Measurements from ENCODE around the gene HIC1.
A peak's percentile ranks its signal among the peaks of the same experiment; 100 is the strongest.

HIC1 gene

DNA sequence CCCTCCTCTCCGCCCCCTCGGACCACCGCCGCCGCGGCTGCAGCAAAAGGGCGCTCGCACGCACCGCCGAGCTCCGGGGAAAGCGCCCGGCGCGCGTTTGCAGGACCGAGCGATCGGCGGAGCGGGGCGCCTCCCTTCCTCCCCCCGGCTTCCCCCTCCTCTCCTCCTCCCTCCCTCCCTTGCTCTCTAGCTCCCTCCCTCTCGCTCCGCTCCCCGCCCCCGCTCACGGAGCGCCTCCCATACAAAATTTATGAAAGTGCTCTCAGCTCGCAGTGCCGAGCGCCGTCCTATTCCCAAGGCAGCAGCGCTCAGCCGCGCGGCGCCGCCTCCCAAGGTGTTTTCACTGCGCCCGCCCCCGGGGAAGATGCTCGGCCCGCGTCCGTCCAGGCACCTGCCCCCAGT, 29.7 kb upstream of the HIC1 start, which contains the start of gene RTN4RL1:
Gene RTN4RL1, minus strand, starts transcription at position 115 of the 402 bp plus-strand sequence. CDS start 469 bp downstream, outside the sequence.
- DNase-seq, result no peak

DNA sequence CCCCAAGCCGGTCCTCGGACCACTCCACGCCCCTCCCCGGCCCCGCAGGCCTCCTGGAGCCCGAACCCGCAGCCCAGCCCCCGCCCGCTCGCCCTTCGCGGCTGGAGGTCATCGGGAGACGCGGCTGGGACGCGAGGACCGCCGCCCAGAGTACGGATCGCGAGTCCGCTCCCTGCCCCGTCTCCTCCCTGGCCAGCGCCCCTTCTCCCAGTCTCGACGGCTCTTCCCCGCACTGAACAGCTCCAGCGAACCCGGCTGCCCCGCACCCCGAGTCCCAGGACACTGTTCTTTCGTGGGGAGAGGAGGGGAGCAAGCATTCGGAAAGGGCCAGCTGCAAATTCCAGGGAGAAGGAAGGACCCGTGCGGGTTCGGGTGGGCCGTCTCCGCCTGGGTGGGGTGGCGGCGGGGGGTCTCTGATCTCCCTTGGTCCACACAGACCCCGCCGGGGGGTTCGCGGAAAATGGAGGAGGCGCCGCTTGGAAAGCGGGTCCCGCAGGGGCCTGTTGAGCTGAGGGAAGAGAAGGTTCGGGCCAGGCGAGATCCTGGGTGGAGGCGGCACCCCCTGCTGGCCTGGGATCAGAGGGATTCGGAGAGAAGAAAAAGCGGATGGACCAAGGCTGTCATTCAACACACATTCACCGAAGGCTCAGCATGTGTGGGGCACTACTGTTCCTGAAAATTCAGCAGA, 29.1 kb upstream of the HIC1 start:
- no peak for DNase-seq

DNA sequence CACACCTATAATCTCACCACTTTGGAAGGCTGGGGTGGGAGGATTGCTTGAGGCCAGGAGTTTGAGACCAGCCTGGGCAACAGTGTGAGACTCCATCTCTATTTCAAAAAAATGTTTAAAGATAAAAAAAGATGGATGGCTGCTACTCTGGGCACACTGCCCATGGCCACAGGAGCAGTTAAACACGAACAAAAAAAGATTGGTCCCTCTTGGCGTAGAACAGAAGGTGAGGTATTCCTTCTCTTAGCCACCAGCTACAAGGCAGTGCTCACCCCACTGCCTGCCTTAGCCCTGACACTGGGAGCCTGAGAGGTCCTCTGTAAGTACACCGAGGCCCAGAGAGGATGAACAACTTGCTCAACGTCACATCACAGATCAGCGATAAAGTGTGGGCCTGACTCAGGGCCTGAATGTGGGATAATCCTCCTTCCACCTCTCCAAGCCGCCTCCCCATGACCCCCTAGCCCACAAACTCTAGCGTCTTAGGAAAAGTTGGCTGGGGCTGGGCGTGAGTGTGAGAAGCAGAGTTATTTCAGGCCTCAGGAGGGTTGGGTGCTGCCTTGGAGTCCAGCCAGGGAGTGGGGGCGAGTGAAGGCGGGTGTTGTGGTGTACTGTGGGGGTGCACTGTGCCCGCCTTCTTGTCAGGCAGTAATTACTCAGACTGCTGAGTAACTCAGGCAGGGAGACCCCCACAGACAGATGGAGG, 27.2 kb upstream of the HIC1 start:
- DNase-seq, result no peak

DNA sequence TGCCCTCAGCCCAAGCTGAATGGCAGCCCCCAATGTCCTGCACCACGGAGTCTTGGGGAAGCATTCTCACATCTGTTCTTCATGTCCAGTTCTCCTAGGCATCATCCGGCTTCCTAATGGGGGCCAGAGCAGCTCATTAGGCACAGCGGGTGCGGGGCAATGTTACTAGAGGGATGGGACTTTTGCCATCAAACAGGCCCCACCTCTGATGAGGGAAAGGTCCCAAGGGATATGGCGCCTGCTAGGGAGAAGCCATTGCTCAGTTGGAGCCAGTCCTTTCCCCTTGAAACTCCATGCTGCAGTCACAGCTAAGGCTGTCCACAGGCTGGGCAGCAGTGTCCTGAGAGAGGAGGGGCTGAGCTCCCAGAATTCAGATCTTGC, 26.7 kb upstream of the HIC1 start:
- no peak for DNase-seq

DNA sequence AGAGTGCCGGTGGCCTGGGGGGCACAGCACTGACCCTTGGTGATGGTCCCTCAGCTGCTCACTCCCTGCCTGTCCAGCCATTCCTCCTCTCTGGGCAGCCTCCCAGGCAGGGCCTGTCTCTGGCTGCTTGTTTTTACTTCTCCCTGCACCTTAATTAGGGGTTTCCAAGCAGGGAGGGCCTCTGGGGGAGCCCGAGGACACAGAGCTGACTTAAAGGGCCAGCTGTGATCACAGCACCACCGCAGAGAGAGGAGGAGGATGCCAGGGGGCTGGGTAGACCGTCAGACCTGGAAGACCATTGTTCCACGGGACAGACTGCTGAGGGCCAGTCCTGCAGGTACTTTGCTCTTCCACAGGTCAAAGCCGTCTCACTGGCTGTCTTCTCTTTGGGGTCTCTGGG, 26.2 kb upstream of the HIC1 start:
- no peak for DNase-seq

DNA sequence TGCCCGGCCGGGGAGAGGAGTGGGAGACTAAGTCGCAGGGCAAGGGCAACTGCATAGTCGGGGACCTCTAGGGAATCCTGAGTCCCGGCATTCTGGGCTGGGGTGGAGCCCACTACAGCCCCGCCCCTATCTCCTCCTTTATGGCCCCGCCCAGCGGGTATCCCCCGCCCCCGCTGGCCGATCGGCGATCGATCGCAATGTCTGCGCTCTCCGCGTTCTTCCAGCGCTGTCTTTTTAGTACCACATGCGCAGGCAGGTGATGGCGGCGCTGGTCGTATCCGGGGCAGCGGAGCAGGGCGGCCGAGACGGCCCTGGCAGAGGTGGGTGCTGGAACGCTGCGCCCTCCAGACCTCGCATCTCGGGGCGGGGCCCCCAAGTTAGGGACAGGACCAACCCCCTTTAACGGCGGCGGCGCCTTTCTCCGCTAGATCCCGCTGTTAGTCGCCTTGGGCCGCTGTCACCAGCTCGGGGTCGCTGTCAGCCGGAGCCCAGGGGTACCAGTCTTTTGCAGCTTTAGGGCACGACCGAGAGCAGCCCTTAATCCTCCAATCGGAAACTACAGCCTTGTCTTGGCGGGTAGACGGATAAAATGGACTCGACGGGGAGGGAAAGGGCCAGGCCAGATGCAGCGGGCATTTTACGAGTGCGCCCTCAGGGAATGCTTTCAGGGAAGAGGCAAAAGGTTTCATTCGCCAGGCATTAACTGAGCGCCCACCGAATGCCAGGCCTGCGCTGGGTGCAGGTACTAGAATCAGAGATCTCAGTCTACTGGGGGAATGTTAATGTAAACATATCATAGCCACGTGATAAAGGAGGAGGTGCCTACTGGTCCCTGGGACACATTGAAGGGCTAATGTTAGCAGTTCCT, 24.8 kb upstream of the HIC1 start, which contains the start of gene DPH1:
Gene DPH1, plus strand, starts transcription at position 243 of the 868 bp plus-strand sequence. Its CDS starts 17 bp downstream, at position 260.
- peak; percentile 59 for DNase-seq

DNA sequence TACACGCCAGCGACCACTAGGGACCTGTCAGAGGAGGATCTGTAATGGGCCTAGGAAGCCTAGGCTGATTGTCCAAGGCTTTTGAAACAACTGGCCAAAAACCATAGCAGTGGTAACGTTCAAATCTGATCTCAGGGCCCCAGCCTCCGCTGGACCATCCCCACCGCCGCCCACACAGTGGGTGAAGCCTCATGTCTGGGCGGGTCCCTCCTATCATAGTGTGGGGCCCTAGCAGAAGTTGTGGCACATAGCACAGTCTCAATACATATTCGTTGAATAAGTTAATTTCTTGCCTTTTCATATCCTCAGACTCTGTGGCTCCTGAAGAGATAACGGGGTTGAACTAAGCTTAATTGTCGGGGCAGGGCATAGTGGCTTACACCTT, 24.1 kb upstream of the HIC1 start:
- no peak for DNase-seq

DNA sequence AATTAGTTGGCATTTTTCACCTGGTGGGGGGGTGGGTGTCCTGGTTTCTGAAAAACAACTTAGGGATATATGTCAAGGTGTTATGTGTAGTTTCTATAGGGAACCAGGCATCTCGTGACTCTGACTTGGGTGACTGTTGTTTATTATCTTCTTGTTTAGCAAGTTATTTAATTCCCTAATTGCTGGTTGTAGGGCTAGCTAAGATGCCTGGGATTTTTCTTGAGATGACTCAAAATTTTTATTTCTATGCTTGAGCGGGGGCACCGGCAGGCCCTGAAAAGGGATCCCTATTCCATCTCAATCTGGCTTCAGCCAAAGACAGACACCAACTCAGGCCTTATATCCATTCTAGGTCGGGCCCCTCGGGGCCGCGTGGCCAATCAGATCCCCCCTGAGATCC, 21.8 kb upstream of the HIC1 start:
- DNase-seq, result no peak

DNA sequence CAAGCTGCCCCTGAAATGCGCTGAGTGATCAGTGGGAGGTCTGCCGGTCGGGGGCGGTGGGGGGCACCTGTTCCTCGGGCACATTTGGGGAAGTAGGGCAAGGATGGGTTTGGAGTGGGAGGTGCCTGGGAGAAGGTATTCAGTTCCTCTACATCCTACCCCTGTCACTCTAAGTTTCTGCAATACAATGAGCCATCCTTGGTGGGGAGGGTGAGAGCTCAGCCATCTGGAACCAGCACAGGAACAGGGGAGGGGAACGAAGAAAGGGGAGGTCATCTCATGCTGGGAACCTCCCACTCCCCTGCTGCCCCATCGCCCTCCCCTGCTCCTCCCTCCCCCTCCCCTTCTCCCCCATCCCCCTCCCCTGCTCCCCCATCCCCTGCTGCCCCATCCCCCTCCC, 20.7 kb upstream of the HIC1 start:
- no peak for DNase-seq

DNA sequence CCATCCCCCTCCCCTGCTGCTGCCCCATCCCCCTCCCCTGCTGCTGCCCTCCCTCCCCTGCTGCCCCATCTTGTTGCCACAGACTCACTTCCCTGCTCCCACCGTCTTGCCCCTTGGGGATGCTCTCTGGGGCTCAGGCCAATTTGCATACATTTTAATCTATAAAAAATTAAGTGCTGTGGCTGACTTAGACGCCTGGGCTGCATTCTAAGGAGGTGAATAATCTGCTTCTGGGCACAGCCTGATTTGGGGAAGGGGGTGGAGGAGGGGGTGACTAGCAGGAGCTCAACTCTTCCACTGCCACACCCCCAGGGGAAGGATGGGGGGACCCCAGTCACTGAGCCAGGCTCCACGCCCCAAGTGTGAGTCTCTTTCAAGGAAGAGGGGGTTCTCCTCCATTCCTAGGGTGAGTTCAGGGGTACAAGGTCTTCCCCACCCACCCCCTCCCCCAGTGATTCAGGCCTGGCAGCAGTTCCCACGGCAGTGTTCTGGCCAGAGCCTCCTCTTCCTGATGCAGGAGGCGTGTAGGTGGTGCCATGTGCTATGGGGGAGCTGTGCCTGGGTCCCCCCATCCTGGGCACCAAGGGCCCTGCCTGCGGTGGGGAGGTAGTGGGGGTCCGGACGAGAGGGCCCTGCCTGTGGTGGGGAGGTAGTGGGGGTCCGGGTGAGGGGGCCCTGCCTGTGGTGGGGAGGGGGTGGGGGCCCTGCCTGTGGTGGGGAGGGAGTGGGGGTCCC, 19.9 kb upstream of the HIC1 start:
- DNase-seq, result no peak

DNA sequence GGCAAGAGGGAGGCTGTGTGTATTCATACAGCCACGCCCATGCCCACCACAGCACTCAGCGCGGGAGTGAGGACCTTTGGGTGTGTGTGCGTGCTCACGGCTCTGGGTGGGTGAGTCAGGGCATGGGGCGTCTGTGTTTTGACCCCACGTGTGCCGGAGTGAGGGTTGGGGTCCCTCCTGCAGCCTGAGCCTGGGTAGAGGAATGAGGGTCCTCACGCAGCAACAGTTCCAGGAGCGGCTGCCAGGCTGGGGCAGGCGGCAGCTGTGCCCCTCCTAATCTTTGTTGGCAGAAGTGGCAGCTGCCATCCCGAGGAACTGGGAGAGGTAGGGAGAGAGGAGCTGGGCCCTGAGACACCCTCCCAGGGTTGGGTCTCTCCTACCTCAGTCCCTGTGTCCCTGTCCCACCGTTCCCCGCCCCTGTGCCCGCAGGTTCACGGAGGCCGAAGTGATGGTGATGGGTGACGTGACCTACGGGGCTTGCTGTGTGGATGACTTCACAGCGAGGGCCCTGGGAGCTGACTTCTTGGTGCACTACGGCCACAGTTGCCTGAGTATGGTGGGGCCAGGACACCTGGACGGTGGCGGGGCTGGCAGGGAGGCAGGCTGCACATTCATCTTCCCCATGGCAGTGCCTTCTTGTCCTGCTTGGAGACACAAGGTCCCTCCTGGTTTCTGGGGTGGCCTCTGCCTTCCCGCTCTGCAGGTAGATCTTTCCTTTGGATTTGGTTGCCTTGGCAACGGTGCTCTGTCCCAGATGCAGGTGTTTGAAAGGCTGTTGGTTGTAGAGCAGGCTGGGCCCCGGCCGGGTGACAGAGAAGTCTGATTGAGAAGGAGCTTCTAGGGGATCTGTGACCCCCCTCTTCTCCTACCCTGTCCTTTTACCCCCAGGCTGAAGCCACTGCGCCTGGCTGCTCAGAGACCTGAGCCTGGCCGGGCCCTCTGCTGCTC, 19.1 kb upstream of the HIC1 start:
- no peak for DNase-seq

DNA sequence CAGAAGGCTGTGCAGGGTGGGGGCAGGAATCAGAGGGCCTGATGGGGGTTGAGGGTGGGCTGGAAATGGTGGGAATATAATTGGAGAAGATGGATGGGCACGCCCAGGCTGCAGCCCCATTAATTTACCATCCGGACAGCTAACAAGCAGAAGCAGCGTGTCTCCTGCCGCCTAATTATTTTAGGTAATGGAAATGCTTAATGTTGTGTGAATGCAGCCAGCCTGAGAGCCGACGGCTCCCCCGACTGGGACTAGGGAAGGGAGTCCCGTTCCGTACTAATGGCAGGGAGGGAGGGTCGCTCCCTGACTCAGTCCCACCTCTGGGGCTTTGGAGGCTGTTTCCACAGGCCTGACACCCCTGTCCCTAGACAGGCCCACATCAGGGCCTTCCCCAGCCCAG, 17.7 kb upstream of the HIC1 start:
- DNase-seq, result no peak

DNA sequence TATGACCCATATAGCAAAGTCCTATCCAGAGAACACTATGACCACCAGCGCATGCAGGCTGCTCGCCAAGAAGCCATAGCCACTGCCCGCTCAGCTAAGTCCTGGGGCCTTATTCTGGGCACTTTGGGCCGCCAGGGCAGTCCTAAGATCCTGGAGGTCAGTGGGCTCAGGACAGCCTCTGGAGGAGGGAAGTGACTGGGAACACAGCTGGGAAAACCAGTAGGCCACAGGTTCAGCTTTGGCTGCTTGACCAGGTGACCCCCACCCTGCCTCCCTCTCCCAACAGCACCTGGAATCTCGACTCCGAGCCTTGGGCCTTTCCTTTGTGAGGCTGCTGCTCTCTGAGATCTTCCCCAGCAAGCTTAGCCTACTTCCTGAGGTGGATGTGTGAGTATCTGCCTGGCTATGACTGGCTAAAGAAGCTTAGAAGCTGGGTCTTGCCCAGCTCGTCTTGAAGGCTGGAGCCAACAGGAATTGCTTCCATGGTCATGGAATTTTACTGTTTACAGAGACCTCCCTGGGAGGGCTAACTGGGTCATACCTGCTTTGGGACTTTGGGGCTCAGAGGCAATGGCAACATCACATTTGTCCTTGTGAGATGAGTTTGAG, 14.6 kb upstream of the HIC1 start:
- no peak for DNase-seq

DNA sequence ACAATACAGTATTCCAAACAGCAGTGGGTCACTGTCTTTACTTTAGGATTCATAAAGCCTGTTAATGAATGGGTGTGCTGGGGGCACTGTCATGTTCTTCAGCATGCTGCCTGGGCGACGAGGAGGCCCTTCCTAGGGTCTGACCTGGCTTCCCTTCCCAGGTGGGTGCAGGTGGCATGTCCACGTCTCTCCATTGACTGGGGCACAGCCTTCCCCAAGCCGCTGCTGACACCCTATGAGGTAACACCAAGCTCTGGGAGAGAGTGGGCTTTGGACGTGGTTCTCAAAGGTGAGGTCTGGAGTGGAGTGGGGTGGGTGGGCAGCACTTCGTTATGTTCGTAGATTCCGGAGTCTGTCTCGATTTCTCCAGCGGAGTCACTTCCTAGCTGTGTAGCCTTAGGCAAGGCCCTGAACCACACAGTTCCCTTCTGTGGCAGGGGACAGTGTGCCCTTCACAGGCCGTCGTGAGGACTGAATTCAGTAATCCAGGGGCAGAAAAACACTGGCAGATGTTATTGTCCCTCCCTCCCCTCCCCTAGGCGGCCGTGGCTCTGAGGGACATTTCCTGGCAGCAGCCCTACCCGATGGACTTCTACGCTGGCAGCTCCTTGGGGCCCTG, 13.9 kb upstream of the HIC1 start:
- no peak for DNase-seq

DNA sequence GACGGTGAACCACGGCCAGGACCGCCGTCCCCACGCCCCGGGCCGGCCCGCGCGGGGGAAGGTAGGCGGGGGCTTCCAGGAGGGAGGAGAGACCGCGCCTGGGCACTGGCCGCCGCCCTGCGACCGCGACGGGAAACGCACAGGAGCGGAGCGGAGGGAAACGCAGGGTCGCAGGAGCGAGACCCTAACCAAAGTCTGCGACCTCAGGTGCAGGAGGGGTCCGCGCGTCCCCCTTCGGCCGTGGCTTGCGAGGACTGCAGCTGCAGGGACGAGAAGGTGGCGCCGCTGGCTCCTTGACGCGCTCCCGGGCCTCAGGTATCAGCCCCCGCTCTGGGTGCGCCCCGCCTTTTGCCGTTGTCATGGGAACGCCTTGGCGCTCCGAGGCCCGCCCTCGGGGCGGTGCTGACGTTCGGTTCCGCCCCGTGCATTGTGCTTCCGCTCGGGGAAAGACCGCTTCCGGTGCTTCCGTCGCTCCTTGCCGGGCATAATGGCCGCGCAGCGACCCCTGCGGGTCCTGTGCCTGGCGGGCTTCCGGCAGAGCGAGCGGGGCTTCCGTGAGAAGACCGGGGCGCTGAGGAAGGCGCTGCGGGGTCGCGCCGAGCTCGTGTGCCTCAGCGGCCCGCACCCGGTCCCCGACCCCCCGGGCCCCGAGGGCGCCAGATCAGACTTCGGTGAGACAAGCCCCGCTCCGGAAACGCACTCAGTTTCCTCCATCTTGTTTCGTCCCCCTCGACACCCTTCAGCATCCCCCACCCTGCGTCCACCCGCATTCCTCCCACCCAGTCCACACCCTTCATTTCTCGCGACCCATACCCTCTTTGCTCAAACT, 13.1 kb upstream of the HIC1 start, which contains the start of gene OVCA2:
Gene OVCA2, plus strand, starts transcription at position 462 of the 829 bp plus-strand sequence. Its CDS starts 26 bp downstream, at position 488.
- peak; percentile 89 for DNase-seq

DNA sequence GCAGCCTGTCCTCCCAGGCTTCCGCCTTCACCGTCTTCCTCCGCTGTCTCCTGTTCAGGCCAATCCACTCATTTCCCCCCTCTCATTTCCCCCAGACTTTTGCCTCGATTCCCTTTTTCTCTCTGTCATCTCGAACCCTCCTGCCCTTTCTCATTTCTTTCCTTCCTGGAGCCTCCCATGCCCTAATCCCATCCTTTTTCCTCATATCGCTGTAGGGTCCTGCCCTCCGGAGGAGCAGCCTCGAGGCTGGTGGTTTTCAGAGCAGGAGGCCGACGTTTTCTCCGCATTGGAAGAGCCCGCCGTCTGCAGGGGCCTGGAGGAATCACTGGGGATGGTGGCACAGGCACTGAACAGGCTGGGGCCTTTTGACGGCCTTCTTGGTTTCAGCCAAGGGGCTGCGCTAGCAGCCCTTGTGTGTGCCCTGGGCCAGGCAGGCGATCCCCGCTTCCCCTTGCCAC, 12.5 kb upstream of the HIC1 start:
- no peak for DNase-seq

DNA sequence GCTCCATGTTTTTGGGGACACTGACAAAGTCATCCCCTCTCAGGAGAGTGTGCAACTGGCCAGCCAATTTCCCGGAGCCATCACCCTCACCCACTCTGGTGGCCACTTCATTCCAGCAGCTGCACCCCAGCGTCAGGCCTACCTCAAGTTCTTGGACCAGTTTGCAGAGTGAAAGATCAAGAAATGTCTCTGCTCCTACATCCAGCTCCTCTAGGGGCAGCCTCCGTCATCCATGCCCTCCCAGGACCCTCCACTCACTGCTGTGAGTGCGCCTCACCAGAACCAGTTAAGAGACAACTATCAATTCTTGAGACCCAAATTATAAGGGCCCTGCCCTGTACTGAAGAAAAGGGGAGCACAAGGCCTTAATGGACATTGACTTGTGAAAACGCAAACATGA, 12.0 kb upstream of the HIC1 start:
- DNase-seq, result no peak

DNA sequence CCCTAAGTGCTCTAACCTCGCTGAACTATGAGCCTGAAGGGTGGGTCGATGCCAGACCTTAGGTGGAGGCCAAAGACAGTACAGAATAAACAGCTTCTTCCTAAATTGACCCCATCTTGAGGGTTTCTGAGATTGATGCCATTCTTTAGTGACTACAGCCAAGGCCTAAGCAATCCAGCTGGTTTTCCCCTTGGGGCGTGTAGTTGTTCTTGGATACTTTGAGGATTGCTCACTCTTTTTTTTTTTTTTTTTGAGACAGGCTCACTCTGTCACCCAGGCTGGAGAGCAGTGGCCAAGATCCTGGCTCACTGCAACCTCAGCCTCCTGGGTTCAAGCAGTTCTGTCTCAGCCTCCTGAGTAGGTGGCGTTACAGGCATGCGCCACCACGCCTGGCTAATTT, 11.1 kb upstream of the HIC1 start:
- no peak for DNase-seq

DNA sequence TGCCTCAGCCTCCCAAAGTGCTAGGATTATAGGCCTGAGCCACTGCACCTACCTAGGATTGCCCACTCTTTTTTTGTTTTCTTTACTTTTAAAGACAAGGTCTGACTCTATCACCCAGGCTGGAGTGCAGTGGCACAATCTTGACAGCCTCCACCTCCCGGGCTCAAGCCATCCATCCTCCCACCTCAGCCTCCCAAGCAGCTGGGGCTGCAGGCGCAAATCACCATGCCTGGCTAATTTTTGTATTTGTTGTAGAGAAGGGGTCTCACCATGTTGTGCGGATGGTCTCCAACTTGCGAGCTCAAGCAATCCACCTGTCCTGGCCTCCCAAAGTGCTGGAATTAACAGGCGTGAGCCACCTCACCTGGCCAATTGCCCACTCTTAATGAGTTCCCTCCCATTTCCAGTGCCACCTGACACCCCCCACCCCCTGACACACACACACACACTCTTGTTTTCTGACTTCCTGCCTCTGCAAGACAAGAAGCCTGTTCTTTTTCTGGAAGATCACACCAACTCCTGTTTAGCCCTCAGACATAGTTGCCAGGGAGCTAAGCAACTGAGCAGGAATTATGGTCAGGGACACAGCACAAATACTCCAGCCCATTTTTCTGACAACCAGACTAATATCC, 10.5 kb upstream of the HIC1 start:
- no peak for DNase-seq

All from NCI-H2107 (cell line).